Superior temporal gyrus (tissue), 1 donor: ENCODE data around the gene HM13.
"Not testable (repeated sequence)": the region's sequence is repeated elsewhere in the genome, so short reads cannot be mapped to it uniquely, and the experiment has no call there.

Source experiments
- DNase-seq: peaks from one replicate; pipeline ENCODE4 v3.0.0-alpha.2; 2016; ENCODE audit errors: extremely low spot score

Gene HM13

GRCh38 chr20:31514154-31515071 lies at the start of gene HM13:
HM13 (plus strand) TSS chr20:31514442; CDS start chr20:31514552, 110 bp downstream.
- peak; percentile 95 for DNase-seq

- DNase-seq: not testable (repeated sequence)
Observed at GRCh38 chr20:31470946-31471345, 43.3 kb upstream of the HM13 start.

GRCh38 chr20:31472395-31473330 lies 41.6 kb upstream of the HM13 start:
- DNase-seq: no peak

- no peak for DNase-seq
Observed at GRCh38 chr20:31473331-31474096, 40.7 kb upstream of the HM13 start.

- DNase-seq: no peak
Observed at GRCh38 chr20:31474097-31474436, 40.2 kb upstream of the HM13 start.

GRCh38 chr20:31474758-31475427 lies 39.3 kb upstream of the HM13 start, which contains the start of the genes DEFB124 and REM1:
DEFB124 (minus strand) TSS chr20:31475127; CDS start chr20:31473013, 2,114 bp downstream.
REM1 (plus strand) TSS chr20:31475288; CDS start chr20:31476446, 1,158 bp downstream.
- no peak for DNase-seq

DNA sequence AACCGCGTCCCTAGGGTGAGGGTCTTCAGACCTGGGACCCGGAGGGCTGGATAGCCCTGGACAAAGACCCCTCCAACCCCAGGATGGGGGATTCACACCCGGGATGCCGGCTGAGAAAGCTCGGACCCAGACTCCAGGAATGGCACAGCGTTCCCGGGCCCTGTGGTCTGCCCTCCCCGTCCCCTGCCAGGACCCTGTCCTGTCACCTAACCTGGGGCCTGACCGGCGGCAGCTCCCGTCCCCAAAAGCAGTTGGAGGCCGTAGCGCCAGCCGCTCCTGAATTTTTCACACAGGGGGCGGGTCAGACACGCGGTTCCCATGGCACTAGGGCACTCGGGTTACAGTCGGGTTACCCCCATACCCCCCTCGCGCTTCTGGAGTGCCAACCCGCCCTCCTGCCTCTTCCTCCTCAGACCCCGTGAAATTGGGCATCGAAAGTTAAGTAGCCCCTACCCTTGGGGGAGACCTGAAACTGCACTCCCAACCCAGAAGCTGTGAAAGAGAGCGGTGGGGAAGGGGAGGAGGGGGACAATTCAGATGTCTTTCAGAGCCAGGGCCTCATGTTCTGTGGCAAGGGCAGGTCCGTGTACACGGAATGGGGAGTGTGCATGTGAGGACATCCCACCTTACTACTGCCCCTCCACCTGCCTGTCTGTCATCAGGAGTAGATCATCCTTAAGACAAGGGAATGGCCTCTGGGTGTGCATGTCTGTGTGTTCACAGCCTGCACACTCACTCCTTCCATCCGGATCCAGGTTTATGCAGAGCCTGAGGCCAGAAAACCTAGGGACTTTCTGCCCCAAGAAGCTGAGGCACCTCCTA lies 38.6 kb upstream of the HM13 start:
- no peak for DNase-seq

DNA sequence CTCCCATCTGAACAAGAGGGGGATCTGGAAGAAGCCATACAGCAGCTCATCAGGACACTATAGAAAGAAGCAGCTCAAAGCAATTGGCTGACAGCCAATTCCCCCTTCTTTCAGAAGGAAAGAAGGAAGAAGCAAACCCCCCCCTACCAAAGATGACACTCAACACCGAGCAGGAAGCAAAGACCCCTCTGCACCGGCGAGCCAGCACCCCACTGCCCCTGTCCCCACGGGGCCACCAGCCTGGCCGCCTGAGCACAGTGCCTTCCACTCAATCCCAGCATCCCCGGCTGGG lies 38.0 kb upstream of the HM13 start:
- DNase-seq: no peak

DNA sequence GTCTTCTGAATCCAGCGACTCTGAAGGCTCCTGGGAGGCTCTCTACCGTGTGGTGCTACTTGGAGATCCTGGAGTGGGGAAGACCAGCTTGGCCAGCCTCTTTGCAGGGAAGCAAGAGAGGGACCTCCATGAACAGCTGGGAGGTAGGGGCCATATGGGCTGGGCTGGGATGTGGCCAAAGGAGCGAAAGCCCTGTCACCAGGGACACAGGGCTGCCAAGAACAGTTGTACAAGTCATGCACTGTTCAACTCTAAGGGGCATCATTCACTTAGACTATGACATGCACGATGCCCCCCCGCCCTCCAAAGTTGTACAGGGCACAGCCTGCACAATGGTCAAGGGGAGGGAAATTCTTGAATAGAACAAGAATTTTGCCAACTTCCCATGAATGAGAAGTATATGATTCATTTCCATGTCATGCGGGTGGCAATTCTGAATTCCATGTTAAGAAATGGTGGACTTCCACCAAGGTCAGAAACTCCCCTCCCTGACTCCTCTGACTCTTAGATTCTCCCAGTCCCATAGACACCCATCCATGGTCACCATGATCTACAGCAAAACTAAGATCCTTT lies 37.5 kb upstream of the HM13 start:
- no peak for DNase-seq

- DNase-seq: no peak
Observed at GRCh38 chr20:31484001-31484400, 30.2 kb upstream of the HM13 start.

- no peak for DNase-seq
Observed at GRCh38 chr20:31485450-31486339, 28.5 kb upstream of the HM13 start.

DNA sequence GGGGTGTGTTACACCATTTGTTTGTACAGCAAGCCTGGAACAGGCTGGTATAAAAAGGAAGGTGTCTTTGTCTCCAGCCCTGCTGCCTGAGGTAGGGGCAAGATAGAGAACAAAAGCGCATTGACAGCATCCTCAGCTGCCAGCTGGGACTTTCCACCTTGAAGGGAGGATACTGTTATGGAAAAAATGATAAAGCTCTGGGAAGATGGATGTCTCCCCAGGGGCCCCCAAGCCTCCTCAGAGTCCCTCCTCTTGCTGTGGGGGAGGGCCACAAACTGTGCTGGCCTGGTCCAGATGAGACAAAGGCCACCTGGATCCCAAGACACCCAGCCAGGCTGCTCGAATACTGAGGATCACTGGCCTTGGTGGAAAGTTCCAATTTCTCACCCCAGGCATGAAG lies 26.1 kb upstream of the HM13 start:
- no peak for DNase-seq

DNA sequence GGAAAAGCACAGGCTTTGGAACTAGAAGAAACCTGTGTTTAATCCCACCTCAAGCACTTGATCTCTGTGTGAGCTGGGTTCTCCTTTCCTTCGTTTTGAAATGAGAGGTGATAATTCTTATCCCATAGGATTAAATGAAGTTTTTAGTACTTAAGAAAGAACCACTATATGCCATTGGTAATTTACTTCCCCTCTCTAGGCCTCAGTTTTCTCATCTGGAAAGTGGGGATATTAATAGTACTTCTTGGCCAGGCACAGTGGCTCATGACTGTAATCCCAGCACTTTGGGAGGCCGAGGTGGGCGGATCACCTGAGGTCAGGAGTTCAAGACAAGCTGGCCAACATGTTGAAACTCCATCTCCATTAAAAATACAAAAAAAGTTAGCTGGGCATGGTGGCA lies 25.1 kb upstream of the HM13 start:
- DNase-seq: no peak

GRCh38 chr20:31490752-31491151 lies 23.5 kb upstream of the HM13 start:
- DNase-seq: no peak

DNA sequence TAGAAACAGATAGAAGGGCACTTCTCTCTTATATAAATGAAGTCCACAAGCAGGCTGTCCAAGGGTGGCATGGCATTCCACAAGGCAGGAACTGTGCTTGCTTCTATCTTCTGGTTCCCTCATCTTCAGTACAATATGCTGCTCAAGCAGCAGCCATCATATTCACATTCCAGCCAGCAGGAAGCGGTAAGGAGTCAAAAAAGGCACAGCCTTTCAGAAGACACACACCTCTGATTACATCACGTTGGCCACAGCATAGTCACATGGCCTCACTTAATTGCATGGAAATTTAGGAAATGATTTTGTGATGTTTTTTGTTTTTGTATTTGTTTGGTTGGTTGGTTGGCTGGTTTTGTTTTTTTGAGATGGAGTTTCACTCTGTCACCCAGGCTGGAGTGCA lies 20.1 kb upstream of the HM13 start:
- no peak for DNase-seq

DNA sequence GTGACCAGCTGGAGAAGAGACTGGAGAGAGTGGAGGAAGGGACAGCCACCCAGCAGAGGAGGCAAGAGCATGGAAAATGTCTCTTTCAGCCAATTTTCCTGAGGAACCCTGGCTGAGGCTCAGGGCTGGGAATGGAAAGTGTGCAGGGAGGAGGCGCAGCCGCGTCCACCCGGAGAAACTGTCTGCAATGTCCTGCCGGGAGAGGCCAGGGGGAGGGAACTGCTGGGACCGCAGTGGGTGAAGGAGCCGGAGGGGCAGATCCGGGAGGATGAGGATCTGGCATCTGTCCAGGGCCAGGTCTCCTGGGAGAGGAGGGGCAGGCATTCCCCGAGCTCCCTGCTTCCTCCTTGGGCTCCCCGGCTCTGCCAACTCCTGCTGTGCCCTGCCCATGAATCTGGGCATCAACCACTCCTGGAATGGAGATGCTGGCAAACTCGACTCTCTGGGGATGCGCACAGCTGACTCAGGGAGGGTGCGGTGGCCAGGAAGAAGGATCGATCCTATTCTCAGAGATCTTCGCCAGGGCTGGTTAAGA lies 17.4 kb upstream of the HM13 start:
- DNase-seq: no peak

GRCh38 chr20:31497838-31498540 lies 16.3 kb upstream of the HM13 start:
- no peak for DNase-seq

GRCh38 chr20:31500527-31500926 lies 13.7 kb upstream of the HM13 start:
- DNase-seq: no peak
